Muscle of arm (tissue), 12 donors: Measurements from ENCODE around the gene PGGT1B. TPM values are rescaled to one million over a fixed set of nuclear protein-coding genes. Genes with fewer than 3 reads are reported as not detected.

ENCODE experiments used
- DNase-seq: peaks from one replicate; pipeline ENCODE4 v3.0.0-alpha.2; 2013
- polyA plus RNA-seq, 12 donors: library from polyadenylated mRNA; unstranded; fragments of 120-200 nt; gene quantifications; one replicate each; pipeline ENCODE4 v1.2.1, GENCODE V29; 2013; ENCODE audit not compliant: insufficient read length in 12 of 12

Gene PGGT1B
- polyA plus RNA-seq, 12 donors: 19.5 to 37.2 (median 23.4) TPM; not detected in 1

GRCh38 chr5:115186794-115187193 lies 75.9 kb downstream of the PGGT1B start:
- DNase-seq: no peak

GRCh38 chr5:115184770-115185169 lies 77.9 kb downstream of the PGGT1B start:
- no peak for DNase-seq

- no peak for DNase-seq
These were observed 80.9 kb downstream of the PGGT1B start for GRCh38 chr5:115181757-115182156.

- DNase-seq: peak; percentile 32
These were observed 82.4 kb downstream of the PGGT1B start for GRCh38 chr5:115180165-115180709.

GRCh38 chr5:115179394-115180164 lies 83.1 kb downstream of the PGGT1B start:
- peak; percentile 11 for DNase-seq

- DNase-seq: no peak
These were observed 83.7 kb downstream of the PGGT1B start for GRCh38 chr5:115179030-115179393.

- DNase-seq: no peak
These were observed 91.7 kb downstream of the PGGT1B start for GRCh38 chr5:115170929-115171510.

- no peak for DNase-seq
These were observed 92.3 kb downstream of the PGGT1B start for GRCh38 chr5:115170134-115170928.

- peak; percentile 79 for DNase-seq
These were observed 93.1 kb downstream of the PGGT1B start, which contains the start of gene TRIM36 for GRCh38 chr5:115169487-115170133. TSS of gene TRIM36 (minus strand) at chr5:115169908. CDS start at chr5:115169634, 274 bp downstream.

GRCh38 chr5:115168829-115169486 lies 93.7 kb downstream of the PGGT1B start:
- DNase-seq: no peak

- DNase-seq: no peak
These were observed 95.8 kb downstream of the PGGT1B start for GRCh38 chr5:115166744-115167393.

GRCh38 chr5:115165790-115166189 lies 96.9 kb downstream of the PGGT1B start:
- no peak for DNase-seq

GRCh38 chr5:115160975-115161475 lies 101.7 kb downstream of the PGGT1B start:
- DNase-seq: no peak

Other genes starting within 250 kb of the PGGT1B start
- 1 to 10 TPM in 11 of 12 donors, not detected in 1; 2.2 to 8.4 (median 3.3) TPM for gene TRIM36, start 93.0 kb downstream of the PGGT1B start, polyA plus RNA-seq
- 10 to 100 TPM in 3 of 12 donors, 1 to 10 TPM in 8, not detected in 1; 8.3 to 27.1 (median 9.5) TPM for gene CCDC112, start 33.8 kb upstream of the PGGT1B start, polyA plus RNA-seq